Pons (tissue), 1 donor: ENCODE results near the gene MKRN2OS.
"Not testable (repeated sequence)": the region's sequence is repeated elsewhere in the genome, so short reads cannot be mapped to it uniquely, and the experiment has no call there.

ENCODE experiments used
- DNase-seq: peaks from one replicate; pipeline ENCODE4 v3.0.0-alpha.2; 2016; ENCODE audit warnings: low spot score

The MKRN2OS gene

GRCh38 chr3:12561397-12561796, 16.1 kb upstream of the MKRN2OS start:
- no peak for DNase-seq

GRCh38 chr3:12560505-12561190, 15.3 kb upstream of the MKRN2OS start:
- no peak for DNase-seq

- DNase-seq: no peak
Observed at GRCh38 chr3:12559520-12559919, 14.2 kb upstream of the MKRN2OS start.

- DNase-seq: no peak
Observed at GRCh38 chr3:12558706-12559105, 13.4 kb upstream of the MKRN2OS start.

- peak; percentile 34 for DNase-seq
Observed at GRCh38 chr3:12557473-12558100, 12.3 kb upstream of the MKRN2OS start.

GRCh38 chr3:12556690-12557472, 11.6 kb upstream of the MKRN2OS start, which contains the start of gene MKRN2:
MKRN2 (plus strand) TSS chr3:12557087; CDS start chr3:12557151, 64 bp downstream.
- peak; percentile 79 for DNase-seq

- DNase-seq: no peak
Observed at GRCh38 chr3:12556314-12556689, 11.0 kb upstream of the MKRN2OS start.

GRCh38 chr3:12553921-12554391, 8.7 kb upstream of the MKRN2OS start:
- no peak for DNase-seq

- no peak for DNase-seq
Observed at GRCh38 chr3:12549971-12550760, 4.9 kb upstream of the MKRN2OS start.

- DNase-seq: no peak
Observed at GRCh38 chr3:12544652-12545472, 437 bp downstream of the MKRN2OS start.

- not testable (repeated sequence) for DNase-seq
Observed at GRCh38 chr3:12543497-12543896, 1.8 kb downstream of the MKRN2OS start.

GRCh38 chr3:12541625-12542024, 3.7 kb downstream of the MKRN2OS start:
- no peak for DNase-seq

GRCh38 chr3:12536423-12536822, 8.9 kb downstream of the MKRN2OS start:
- DNase-seq: no peak

- no peak for DNase-seq
Observed at GRCh38 chr3:12532182-12532581, 13.1 kb downstream of the MKRN2OS start.

GRCh38 chr3:12527757-12528143, 17.5 kb downstream of the MKRN2OS start:
- no peak for DNase-seq

GRCh38 chr3:12522721-12523120, 22.6 kb downstream of the MKRN2OS start:
- no peak for DNase-seq

- DNase-seq: no peak
Observed at GRCh38 chr3:12521010-12521409, 24.3 kb downstream of the MKRN2OS start.

- DNase-seq: no peak
Observed at GRCh38 chr3:12518261-12519028, 26.9 kb downstream of the MKRN2OS start.

- no peak for DNase-seq
Observed at GRCh38 chr3:12516873-12517272, 28.4 kb downstream of the MKRN2OS start.

- DNase-seq: no peak
Observed at GRCh38 chr3:12515631-12516030, 29.7 kb downstream of the MKRN2OS start.
